Measurements from ENCODE around the gene VSTM1.

VSTM1 gene

DNA sequence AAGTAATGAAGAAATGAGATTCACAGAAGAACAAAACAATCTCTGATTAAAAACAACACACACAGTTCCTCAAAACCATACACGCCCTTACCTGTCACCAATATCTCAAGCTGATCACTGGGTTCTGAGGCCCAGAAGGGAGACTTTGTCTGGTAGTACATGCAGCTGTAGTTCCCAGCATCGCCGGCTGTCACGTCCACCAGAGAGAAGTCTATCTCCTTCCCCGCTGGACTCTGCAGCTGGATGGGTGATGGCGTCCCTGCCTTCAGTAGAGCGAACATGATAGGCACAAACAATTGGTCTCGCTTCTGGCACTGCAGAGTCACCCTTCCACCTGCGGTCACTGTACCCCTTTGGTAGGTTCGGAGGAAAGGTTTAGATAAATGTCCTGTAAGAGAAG is 10.1 kb upstream of the VSTM1 start:
- no peak for DNase-seq (ENCODE audit: extremely low read depth, low read depth)
- H3K4me3 ChIP-seq (replicated peaks; ENCODE audit: low read depth, low read length) = no peak overlapping the region
- TF ChIP-seq, protein P1, sequence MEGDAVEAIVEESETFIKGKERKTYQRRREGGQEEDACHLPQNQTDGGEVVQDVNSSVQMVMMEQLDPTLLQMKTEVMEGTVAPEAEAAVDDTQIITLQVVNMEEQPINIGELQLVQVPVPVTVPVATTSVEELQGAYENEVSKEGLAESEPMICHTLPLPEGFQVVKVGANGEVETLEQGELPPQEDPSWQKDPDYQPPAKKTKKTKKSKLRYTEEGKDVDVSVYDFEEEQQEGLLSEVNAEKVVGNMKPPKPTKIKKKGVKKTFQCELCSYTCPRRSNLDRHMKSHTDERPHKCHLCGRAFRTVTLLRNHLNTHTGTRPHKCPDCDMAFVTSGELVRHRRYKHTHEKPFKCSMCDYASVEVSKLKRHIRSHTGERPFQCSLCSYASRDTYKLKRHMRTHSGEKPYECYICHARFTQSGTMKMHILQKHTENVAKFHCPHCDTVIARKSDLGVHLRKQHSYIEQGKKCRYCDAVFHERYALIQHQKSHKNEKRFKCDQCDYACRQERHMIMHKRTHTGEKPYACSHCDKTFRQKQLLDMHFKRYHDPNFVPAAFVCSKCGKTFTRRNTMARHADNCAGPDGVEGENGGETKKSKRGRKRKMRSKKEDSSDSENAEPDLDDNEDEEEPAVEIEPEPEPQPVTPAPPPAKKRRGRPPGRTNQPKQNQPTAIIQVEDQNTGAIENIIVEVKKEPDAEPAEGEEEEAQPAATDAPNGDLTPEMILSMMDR (IDR thresholded peaks at IDR 0.05; ENCODE audit: low read depth, low read length, missing control alignments) = no peak

DNA sequence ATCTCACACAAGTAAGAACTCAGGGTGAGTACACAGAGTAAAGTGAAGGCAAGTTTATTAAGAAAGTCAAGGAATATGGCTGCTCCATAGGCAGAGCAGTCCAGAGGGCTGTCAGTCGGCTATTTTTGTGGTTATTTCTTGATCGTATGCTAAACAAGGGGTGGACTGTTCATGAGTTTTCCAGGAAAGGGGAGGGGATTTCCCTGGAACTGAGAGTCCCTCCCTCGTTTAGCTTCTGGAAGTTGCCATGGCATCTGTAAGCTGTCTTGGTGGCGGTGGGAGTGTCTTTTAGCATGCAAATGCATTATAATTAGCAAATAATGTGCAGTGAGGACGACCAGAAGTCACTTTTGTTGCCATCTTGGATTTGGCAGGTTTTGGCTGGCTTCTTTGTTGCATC is 5.8 kb upstream of the VSTM1 start:
- TF ChIP-seq, protein P1 (IDR thresholded peaks at IDR 0.05; ENCODE audit: low read depth, low read length, missing control alignments) = no peak
- no peak for DNase-seq (ENCODE audit: extremely low read depth, low read depth)
- H3K4me3 ChIP-seq (replicated peaks; ENCODE audit: low read depth, low read length) = no peak overlapping the region

DNA sequence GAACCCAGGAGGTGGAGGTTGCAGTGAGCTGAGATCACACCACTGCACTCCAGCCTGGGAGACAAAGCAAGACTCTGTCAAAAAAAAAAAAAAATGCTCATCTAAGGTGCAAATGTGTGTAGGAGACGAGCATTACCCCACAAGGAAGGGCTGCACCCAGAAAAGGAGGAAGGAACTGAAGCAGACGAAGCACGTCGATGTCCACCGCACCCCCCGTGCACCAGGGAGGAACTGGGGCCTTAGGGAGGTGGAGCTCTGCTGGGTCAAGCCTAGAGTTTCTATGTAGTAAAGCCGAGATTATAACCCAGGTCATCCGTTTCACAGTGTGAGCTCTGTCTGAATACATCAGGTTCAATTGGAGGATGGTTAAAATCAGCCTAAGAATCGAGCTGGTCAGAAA is 1.1 kb downstream of the VSTM1 start:
- DNase-seq (ENCODE audit: extremely low read depth, low read depth) = no peak
- TF ChIP-seq, protein P1 (IDR thresholded peaks at IDR 0.05; ENCODE audit: low read depth, low read length, missing control alignments) = no peak
- no peak overlapping the region for H3K4me3 ChIP-seq (replicated peaks; ENCODE audit: low read depth, low read length)

DNA sequence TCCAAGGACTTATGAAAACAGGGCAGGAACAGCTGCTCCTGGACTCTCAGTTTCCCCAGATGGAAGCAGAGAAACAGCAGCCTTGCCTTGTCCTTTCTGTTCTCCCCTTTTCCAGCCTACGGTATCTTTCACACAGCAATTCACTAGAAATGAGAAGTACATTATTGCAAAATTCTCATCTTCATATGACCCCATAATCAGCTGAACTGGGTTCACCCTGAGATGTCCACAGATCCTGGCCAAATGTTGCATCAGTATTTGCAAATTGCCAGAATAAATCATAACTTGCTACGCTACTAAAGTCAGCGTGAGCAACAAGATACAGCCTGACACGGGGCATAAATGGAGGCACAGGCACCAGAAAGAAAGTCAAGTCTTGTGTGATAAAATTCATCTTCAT is 16.1 kb downstream of the VSTM1 start:
- no peak for DNase-seq (ENCODE audit: extremely low read depth, low read depth)
- TF ChIP-seq, protein P1 (IDR thresholded peaks at IDR 0.05; ENCODE audit: low read depth, low read length, missing control alignments) = no peak
- no peak overlapping the region for H3K4me3 ChIP-seq (replicated peaks; ENCODE audit: low read depth, low read length)

DNA sequence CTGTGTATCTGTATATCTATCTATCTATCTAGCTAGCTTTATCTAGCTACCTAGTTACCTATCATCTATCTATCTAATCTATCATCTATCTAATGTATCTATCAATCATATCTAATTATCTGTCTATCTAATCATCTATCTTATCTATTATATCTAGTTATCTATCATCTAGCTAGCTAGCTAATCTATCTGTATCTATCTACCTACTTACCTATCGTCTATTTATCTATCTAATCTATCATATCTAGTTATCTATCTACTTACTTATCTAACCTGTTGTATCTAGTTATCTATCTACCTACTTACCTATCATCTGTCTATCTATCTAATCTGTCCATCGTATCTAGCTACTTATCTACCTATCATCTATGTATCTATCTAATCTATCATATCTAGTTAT is 17.9 kb downstream of the VSTM1 start:
- TF ChIP-seq, protein P1 (IDR thresholded peaks at IDR 0.05; ENCODE audit: low read depth, low read length, missing control alignments) = no peak
- DNase-seq (ENCODE audit: extremely low read depth, low read depth) = no peak
- H3K4me3 ChIP-seq (replicated peaks; ENCODE audit: low read depth, low read length) = no peak overlapping the region

DNA sequence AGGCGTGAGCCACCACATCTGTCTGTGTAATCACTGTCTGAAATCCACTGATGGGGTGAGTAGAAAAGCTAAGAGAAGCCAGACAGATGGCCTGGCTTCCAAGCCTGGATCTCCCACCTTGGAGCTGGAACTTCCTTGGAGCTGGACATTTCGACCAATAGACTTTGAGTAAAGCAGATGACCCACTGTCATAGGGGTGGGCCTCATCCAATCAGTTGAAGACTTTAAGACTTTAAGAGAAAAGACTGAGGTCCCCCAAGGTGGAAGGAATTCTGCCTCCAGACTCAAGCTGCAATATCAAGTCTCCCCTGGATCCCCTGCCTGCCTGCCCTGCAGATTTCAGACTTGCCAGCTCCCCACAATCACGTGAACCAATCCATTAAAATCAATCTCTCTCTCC is 20.7 kb downstream of the VSTM1 start:
- DNase-seq (ENCODE audit: extremely low read depth, low read depth) = no peak
- H3K4me3 ChIP-seq (replicated peaks; ENCODE audit: low read depth, low read length) = no peak overlapping the region
- TF ChIP-seq, protein P1 (IDR thresholded peaks at IDR 0.05; ENCODE audit: low read depth, low read length, missing control alignments) = no peak

DNA sequence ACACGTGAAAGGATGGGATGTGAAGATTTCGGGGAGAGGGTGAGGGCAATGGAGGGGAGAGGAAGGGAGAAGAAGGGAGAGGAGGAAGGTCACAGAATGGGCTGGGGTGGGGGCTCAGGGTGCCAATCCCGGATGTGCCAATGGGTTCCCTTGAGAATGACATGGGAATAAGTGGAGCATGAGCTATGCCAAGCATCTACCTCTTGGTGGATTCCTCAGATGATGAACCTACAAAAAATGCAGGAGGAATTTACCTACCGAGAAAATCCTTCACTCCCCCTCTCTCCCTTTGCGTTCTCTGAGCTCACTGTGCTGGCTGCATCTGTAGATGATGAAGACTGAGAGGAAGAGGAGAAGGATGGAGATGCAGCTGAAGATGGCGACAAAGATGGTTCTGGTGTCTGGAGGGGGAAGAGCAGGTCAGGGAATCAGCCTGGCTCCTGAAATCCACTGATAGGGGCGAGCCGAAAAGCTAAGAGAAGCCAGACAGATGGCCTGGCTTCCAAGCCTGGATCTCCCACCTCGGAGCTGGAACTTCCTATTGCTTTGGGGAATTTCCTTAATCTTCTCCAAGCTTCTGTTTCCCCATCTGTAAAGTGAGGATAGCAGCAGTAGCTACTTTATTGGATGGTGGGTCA is 21.6 kb downstream of the VSTM1 start:
- TF ChIP-seq, protein P1 (IDR thresholded peaks at IDR 0.05; ENCODE audit: low read depth, low read length, missing control alignments) = no peak
- DNase-seq (ENCODE audit: extremely low read depth, low read depth) = no peak
- no peak overlapping the region for H3K4me3 ChIP-seq (replicated peaks; ENCODE audit: low read depth, low read length)
